Measurements from ENCODE around the gene PRPF6. TPM values are rescaled to one million over a fixed set of nuclear protein-coding genes. Genes with fewer than 3 reads are reported as not detected.
A peak's percentile ranks its signal among the peaks of the same experiment; 100 is the strongest.

PRPF6 gene
- total RNA-seq, 1 donor from 2014 or later: 52.6 TPM

- TF ChIP-seq CTCF (IDR thresholded peaks at IDR 0.05; ENCODE audit: insufficient read depth, low read depth, low read length) (no peak), EZH2 (IDR thresholded peaks at IDR 0.05; ENCODE audit: insufficient read depth, low read length) (no peak)
- no peaks in the 10 kb centered on the region for H3K36me3 ChIP-seq (ENCODE audit: insufficient read depth, low read length)
- H3K79me2 ChIP-seq (ENCODE audit: insufficient read depth, low read length): no peaks in the 10 kb centered on the region
- peaks cover 20% of the 10 kb centered on the region for H3K27me3 Mint-ChIP-seq (ENCODE audit: low read depth, unreplicated experiment)
- H4K20me1 ChIP-seq (ENCODE audit: insufficient read depth, low read length): peaks cover 9% of the 10 kb centered on the region
- DNase-seq (ENCODE audit: low read depth): no peak
- H3K9me3 ChIP-seq (ENCODE audit: insufficient read depth, low read depth, low read length): no peaks in the 10 kb centered on the region
- no peaks in the 10 kb centered on the region for H3K9me3 Mint-ChIP-seq (ENCODE audit: unreplicated experiment)
- H3K4me3 Mint-ChIP-seq (ENCODE audit: unreplicated experiment): peak overlapping the region; percentile 20
- no peak overlapping the region for H3K9ac ChIP-seq (ENCODE audit: low read length)
- H3K4me1 Mint-ChIP-seq (ENCODE audit: low read depth, unreplicated experiment): peaks cover 6% of the 10 kb centered on the region
- H3K27ac Mint-ChIP-seq (ENCODE audit: unreplicated experiment): no peak overlapping the region
- H3K4me2 ChIP-seq (ENCODE audit: low read length): no peak overlapping the region
- no peak overlapping the region for H3K4me3 ChIP-seq (ENCODE audit: insufficient read depth, low read depth, low read length)
- peaks cover 7% of the 10 kb centered on the region for H3K4me1 ChIP-seq (ENCODE audit: insufficient read depth, low read length)
- peak overlapping the region; percentile 18 for H2AFZ ChIP-seq (ENCODE audit: low read depth, low read length)
- no peaks in the 10 kb centered on the region for H3K36me3 Mint-ChIP-seq (ENCODE audit: low read depth, unreplicated experiment)
- no peak overlapping the region for H3K27ac ChIP-seq (ENCODE audit: low read depth, low read length)
- no peak for FAIRE-seq
- peaks cover 22% of the 10 kb centered on the region for H3K27me3 ChIP-seq (ENCODE audit: insufficient read depth, low read length)
These were observed 72.3 kb downstream of the PRPF6 start for GRCh38 chr20:64052987-64053840.

DNA sequence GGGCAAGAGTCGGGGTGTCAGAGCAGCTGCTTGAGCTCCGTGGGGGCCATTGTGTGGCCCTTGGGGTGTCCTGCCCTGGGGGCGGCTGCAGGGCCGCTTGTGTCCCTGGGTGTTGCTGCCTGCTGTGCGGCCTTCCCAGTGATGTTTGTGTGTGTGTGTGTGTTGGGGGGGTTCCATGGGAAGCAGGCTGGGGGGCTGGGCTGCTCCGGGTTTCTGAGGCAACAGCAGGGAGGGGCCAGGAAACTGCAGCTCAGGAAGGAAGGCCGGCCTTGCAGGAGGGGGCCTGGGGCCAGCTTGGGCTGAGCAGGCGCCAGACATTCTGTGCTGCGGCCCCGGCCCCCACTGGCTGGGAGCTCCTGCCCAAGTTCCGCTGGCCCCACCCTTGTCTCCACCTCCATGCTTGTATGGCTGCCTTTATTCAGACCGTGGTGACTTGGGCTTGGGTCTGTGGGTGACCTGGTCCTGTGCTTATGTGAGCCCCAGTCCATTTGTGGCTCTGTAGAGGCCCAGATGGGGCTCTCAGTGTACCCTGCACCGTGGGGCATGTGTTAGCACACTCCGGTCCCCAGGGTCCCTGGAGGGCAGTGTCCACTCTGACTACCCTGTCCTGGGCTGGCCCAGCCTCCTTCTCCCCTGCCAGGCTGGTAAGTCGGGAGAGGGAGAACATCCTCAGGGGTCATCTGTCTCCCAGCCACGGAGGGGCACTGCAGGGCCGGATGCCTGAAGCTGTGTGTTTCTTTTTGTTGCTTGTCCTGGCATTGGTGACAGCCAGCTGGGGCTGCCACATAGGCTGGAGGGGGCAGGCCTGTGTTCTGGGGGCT, 73.1 kb downstream of the PRPF6 start:
- Histone ChIP-seq H3K4me1 (ENCODE audit: insufficient read depth, low read length) (peaks cover 11% of the 10 kb centered on the region), H2AFZ (ENCODE audit: low read depth, low read length) (peak overlapping the region; percentile 18), H3K9me3 (ENCODE audit: insufficient read depth, low read depth, low read length) (no peaks in the 10 kb centered on the region), H3K36me3 (ENCODE audit: insufficient read depth, low read length) (no peaks in the 10 kb centered on the region), H3K9ac (ENCODE audit: low read length) (no peak overlapping the region), H3K4me2 (ENCODE audit: low read length) (no peak overlapping the region), H3K27me3 (ENCODE audit: insufficient read depth, low read length) (peaks cover 18% of the 10 kb centered on the region), H3K4me3 (ENCODE audit: insufficient read depth, low read depth, low read length) (no peak overlapping the region), H3K27ac (ENCODE audit: low read depth, low read length) (no peak overlapping the region), H4K20me1 (ENCODE audit: insufficient read depth, low read length) (peaks cover 9% of the 10 kb centered on the region), H3K79me2 (ENCODE audit: insufficient read depth, low read length) (no peaks in the 10 kb centered on the region)
- Mint-ChIP-seq H3K4me3 (ENCODE audit: unreplicated experiment) (no peak overlapping the region), H3K36me3 (ENCODE audit: low read depth, unreplicated experiment) (no peaks in the 10 kb centered on the region), H3K27me3 (ENCODE audit: low read depth, unreplicated experiment) (peaks cover 20% of the 10 kb centered on the region), H3K27ac (ENCODE audit: unreplicated experiment) (no peak overlapping the region), H3K4me1 (ENCODE audit: low read depth, unreplicated experiment) (peaks cover 6% of the 10 kb centered on the region), H3K9me3 (ENCODE audit: unreplicated experiment) (no peaks in the 10 kb centered on the region)
- TF ChIP-seq CTCF (IDR thresholded peaks at IDR 0.05; ENCODE audit: insufficient read depth, low read depth, low read length) (no peak), EZH2 (IDR thresholded peaks at IDR 0.05; ENCODE audit: insufficient read depth, low read length) (no peak)
- no peak for DNase-seq (ENCODE audit: low read depth)
- no peak for FAIRE-seq
